ENCODE data around the gene POLE.

DNA sequence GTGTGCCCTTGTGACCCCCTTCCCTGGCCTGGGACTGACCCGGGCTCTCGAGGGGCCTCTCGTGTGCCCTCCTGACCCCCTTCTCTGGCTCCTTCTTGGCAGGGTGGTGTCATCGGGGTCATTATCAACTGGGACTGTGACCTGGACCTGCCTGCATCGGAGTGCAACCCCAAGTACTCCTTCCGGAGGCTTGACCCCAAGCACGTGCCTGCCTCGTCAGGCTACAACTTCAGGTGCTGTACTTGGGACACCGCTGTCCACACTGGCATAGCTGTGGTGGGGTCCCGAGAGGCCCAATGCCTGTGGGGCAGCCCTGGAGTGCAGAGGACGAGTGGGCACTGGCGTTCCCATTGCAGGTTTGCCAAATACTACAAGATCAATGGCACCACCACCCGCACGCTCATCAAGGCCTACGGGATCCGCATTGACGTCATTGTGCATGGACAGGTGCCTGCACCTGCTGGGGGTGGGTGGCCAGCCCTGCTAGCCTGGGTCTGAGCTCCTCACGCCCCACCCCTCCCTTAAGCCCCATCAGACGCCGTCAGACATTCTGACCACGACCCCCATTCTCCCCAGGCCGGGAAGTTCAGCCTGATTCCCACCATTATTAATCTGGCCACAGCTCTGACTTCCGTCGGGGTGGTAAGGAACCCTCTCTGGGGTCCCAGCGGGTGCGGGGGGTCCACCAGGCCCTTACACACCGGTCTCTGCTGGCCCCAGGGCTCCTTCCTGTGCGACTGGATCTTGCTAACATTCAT is 66.1 kb downstream of the POLE start:
- TF ChIP-seq, protein P1, sequence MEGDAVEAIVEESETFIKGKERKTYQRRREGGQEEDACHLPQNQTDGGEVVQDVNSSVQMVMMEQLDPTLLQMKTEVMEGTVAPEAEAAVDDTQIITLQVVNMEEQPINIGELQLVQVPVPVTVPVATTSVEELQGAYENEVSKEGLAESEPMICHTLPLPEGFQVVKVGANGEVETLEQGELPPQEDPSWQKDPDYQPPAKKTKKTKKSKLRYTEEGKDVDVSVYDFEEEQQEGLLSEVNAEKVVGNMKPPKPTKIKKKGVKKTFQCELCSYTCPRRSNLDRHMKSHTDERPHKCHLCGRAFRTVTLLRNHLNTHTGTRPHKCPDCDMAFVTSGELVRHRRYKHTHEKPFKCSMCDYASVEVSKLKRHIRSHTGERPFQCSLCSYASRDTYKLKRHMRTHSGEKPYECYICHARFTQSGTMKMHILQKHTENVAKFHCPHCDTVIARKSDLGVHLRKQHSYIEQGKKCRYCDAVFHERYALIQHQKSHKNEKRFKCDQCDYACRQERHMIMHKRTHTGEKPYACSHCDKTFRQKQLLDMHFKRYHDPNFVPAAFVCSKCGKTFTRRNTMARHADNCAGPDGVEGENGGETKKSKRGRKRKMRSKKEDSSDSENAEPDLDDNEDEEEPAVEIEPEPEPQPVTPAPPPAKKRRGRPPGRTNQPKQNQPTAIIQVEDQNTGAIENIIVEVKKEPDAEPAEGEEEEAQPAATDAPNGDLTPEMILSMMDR (conservative IDR thresholded peaks at IDR 0.05; ENCODE audit: low read length): no peak
- TF ChIP-seq EZH2phosphoT487 (IDR thresholded peaks at IDR 0.05; ENCODE audit: borderline replicate concordance): no peak
